A549 (cell line): ENCODE results near the gene KCNK16.

Experiments used
- HMGXB4 ChIP-seq: fragments of 250-450 bp; sonication (Bioruptor Pico); IDR thresholded peaks from 2 replicates; pipeline ENCODE4 v1.5.0; 2021; ENCODE audit warnings: mild to moderate bottlenecking, moderate library complexity, borderline replicate concordance
- POLR2A ChIP-seq: IDR thresholded peaks from 2 replicates; pipeline ENCODE4 v1.6.1; 2012; ENCODE audit warnings: mild to moderate bottlenecking, low read length
- POLR2AphosphoS2 ChIP-seq: conservative IDR thresholded peaks from 2 replicates; pipeline ENCODE4 v1.6.1; 2012; ENCODE audit warnings: low read length, improper control_type of control experiment, inconsistent platforms
- RNF2 ChIP-seq: fragments of 200-600 bp; sonication (generic); IDR thresholded peaks from 2 replicates; pipeline ENCODE4 v1.6.1; 2016; ENCODE audit warnings: low read depth, mild to moderate bottlenecking, antibody characterized with exemption, moderate library complexity, borderline replicate concordance
- TF ChIP-seq, protein P1 (sequence below): fragments of >200 bp; sonication (Bioruptor Twin); formaldehyde crosslinking; IDR thresholded peaks from 3 replicates; pipeline ENCODE4 v1.5.1; 2016

DNA sequence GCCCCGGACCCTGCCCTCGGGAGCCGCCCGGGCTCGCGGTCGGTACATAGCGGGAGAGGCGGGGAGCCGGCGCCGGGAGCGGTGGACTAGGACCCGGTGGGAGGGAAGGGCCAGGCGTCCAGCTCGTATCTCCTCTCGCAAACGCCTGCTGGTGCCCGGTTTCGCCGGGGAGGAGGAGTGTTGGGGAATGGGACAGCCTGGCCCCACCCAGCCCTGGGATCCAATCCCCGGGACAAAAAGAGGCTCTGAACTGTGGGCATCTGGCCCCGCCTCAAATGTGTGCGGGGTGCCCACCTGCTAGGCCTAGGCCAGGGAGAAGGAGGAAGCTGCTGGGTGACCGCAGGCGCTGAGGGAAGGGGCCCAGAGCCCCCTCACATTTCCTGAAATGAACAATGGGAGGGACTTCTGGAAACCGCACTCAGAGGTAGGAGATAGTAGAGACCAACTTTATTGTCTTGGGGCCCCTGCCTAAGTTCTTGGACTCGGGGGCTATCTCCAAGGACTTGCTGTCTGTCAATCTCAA lies 8.2 kb downstream of the KCNK16 start, which contains the start of gene KCNK17:
- TF ChIP-seq, protein P1, sequence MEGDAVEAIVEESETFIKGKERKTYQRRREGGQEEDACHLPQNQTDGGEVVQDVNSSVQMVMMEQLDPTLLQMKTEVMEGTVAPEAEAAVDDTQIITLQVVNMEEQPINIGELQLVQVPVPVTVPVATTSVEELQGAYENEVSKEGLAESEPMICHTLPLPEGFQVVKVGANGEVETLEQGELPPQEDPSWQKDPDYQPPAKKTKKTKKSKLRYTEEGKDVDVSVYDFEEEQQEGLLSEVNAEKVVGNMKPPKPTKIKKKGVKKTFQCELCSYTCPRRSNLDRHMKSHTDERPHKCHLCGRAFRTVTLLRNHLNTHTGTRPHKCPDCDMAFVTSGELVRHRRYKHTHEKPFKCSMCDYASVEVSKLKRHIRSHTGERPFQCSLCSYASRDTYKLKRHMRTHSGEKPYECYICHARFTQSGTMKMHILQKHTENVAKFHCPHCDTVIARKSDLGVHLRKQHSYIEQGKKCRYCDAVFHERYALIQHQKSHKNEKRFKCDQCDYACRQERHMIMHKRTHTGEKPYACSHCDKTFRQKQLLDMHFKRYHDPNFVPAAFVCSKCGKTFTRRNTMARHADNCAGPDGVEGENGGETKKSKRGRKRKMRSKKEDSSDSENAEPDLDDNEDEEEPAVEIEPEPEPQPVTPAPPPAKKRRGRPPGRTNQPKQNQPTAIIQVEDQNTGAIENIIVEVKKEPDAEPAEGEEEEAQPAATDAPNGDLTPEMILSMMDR, result no peak
- TF ChIP-seq POLR2A (no peak), POLR2AphosphoS2 (no peak), RNF2 (no peak), HMGXB4 (no peak)
